Measurements from ENCODE around the gene CCL28. TPM values are rescaled to one million over a fixed set of nuclear protein-coding genes. Genes with fewer than 3 reads are reported as not detected.
"Not testable (repeated sequence)": the region's sequence is repeated elsewhere in the genome, so short reads cannot be mapped to it uniquely, and the experiment has no call there.

CCL28 gene
- total RNA-seq, 1 donor from 2014 or later, result 1.4 TPM

GRCh38 chr5:43410414-43410813 is 1.8 kb downstream of the CCL28 start:
- DNase-seq (ENCODE audit: low spot score), result no peak

GRCh38 chr5:43409809-43410271 is 2.4 kb downstream of the CCL28 start:
- no peak for DNase-seq (ENCODE audit: low spot score)

GRCh38 chr5:43402524-43403066 is 9.6 kb downstream of the CCL28 start:
- DNase-seq (ENCODE audit: low spot score), result not testable (repeated sequence)

- DNase-seq (ENCODE audit: low spot score), result no peak
Measured at GRCh38 chr5:43401827-43402226, 10.4 kb downstream of the CCL28 start.

- no peak for DNase-seq (ENCODE audit: low spot score)
Measured at GRCh38 chr5:43400082-43400481, 12.1 kb downstream of the CCL28 start.

- no peak for DNase-seq (ENCODE audit: low spot score)
Measured at GRCh38 chr5:43396762-43397304, 15.4 kb downstream of the CCL28 start.

GRCh38 chr5:43390471-43390870 is 21.7 kb downstream of the CCL28 start:
- no peak for DNase-seq (ENCODE audit: low spot score)

GRCh38 chr5:43389679-43390329 is 22.4 kb downstream of the CCL28 start:
- DNase-seq (ENCODE audit: low spot score), result no peak

GRCh38 chr5:43386960-43387362 is 25.2 kb downstream of the CCL28 start:
- no peak for DNase-seq (ENCODE audit: low spot score)

- no peak for DNase-seq (ENCODE audit: low spot score)
Measured at GRCh38 chr5:43376496-43377140, 35.6 kb downstream of the CCL28 start.

GRCh38 chr5:43371821-43372220 is 40.4 kb downstream of the CCL28 start:
- DNase-seq (ENCODE audit: low spot score), result no peak

- DNase-seq (ENCODE audit: low spot score), result no peak
Measured at GRCh38 chr5:43370352-43370751, 41.8 kb downstream of the CCL28 start.

GRCh38 chr5:43369651-43370050 is 42.5 kb downstream of the CCL28 start:
- DNase-seq (ENCODE audit: low spot score), result no peak

GRCh38 chr5:43367909-43368669 is 44.1 kb downstream of the CCL28 start:
- no peak for DNase-seq (ENCODE audit: low spot score)

- no peak for DNase-seq (ENCODE audit: low spot score)
Measured at GRCh38 chr5:43367453-43367852, 44.7 kb downstream of the CCL28 start.

- DNase-seq (ENCODE audit: low spot score), result not testable (repeated sequence)
Measured at GRCh38 chr5:43366680-43367246, 45.4 kb downstream of the CCL28 start.

- not testable (repeated sequence) for DNase-seq (ENCODE audit: low spot score)
Measured at GRCh38 chr5:43365155-43365554, 47.0 kb downstream of the CCL28 start.

GRCh38 chr5:43363445-43364152 is 48.6 kb downstream of the CCL28 start:
- no peak for DNase-seq (ENCODE audit: low spot score)

GRCh38 chr5:43362725-43363435 is 49.3 kb downstream of the CCL28 start:
- DNase-seq (ENCODE audit: low spot score), result no peak

- no peak for DNase-seq (ENCODE audit: low spot score)
Measured at GRCh38 chr5:43358726-43359125, 53.5 kb downstream of the CCL28 start.
